Ecto neural progenitor cell (in vitro differentiated cells): Measurements from ENCODE around the gene DRG2.

ENCODE experiments used
- DNase-seq: peaks from one replicate; pipeline ENCODE4 v3.0.0-alpha.2; 2018; ENCODE audit warnings: low spot score

DRG2 gene

DNA sequence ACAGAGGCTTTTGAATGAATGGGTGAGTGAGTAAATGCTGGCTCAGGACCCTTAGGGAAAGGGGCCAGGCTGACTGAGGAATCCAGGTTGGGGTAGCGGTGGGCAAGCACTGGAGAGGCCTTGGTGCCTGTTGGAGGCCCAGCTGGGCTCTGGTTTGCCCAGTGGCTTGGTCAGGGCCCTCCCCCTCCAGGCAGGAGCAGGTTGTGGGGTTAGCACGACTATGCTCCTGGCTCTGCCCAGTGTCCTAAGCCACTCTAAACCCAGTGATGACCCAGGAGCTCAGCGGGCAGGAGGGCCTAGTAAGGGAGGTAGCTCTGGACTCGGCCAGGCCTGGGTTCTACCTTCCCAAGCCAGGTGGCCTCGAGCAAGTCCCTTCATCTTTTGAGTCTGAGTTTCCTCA lies 28.3 kb downstream of the DRG2 start:
- DNase-seq = no peak

DNA sequence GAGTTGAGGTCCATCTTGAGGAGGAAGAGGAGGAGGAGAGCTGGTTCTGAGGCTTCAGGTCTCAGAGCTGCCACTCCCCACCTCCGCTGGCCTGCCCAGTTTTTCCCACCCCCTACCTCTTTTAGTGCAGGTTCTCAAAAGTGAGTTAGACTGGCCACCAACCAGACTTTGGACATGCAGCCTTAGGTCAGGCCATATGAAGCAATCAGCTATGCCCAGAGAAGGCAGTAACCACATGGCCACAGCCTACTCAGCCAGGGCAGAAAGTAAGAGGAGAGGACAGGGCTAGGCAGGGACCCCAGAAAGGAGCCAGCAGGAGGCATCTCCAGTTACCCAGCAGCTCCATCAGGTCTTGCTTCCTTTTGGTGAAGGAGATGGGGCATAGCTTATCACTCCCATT lies 29.8 kb downstream of the DRG2 start:
- DNase-seq = no peak

DNA sequence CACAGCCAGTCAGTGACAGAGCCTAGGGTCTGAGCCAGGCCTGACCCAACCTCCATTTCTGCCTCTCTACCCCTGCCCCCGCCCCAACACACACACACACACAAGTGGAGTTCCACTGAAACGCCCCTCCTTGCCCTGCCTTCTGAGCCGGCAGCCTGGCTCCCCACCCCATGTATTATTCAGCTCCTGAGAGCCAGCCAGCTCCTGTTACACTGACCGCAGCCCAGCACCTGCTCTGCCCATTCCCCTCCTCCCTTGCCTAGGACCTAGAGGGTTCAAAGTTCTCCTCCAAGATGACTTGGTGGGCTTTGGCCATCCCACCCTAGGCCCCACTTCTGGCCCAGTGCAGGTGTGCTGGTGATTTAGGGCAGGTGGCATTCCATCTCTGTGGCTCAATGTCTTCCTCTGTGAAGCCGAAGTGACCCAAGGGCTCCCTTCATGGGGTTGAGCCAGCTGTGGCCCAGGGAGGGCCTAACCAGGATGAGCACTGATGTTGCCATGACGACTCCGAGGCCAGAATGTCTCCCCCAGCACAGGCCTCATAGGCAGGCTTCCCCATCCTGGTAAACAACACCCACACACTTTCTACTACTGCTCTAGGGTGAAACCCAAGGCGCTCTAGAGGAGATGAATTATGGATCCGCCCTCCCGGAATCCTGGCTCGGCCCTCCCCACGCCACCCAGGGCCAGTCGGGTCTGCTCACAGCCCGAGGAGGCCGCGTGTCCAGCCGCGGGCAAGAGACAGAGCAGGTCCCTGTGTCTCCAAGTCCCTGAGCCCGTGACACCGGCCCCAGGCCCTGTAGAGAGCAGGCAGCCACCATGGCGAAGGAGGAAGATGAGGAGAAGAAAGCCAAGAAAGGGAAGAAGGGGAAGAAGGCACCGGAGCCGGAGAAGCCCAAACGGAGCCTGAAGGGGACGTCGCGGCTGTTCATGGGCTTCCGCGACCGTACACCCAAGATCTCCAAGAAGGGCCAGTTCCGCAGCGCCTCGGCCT lies 30.5 kb downstream of the DRG2 start:
- no peak for DNase-seq

DNA sequence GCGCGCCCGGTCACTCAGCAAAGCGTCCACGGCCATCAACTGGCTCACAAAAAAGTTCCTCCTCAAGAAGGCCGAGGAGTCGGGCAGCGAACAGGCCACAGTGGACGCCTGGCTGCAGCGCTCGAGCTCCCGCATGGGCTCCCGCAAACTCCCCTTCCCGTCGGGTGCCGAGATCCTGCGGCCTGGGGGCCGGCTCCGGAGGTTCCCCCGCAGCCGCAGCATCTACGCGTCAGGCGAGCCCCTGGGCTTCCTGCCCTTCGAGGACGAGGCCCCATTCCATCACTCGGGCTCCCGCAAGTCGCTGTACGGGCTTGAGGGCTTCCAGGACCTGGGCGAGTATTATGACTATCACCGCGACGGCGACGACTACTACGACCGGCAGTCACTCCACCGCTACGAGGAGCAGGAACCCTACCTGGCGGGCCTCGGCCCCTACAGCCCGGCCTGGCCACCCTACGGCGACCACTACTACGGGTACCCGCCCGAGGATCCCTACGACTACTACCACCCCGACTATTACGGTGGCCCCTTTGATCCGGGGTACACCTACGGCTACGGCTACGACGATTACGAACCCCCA lies 31.5 kb downstream of the DRG2 start:
- DNase-seq = no peak

DNA sequence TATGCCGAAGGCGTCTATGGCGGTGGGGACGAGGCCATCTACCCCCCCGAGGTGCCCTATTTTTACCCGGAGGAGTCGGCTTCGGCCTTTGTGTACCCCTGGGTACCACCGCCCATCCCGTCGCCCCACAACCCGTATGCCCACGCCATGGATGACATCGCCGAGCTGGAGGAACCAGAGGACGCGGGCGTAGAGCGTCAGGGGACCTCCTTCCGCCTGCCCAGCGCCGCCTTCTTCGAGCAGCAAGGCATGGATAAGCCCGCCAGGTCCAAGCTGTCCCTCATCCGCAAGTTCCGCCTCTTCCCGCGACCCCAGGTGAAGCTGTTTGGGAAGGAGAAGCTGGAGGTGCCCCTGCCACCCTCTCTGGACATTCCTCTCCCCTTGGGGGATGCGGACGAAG lies 32.2 kb downstream of the DRG2 start:
- no peak for DNase-seq

DNA sequence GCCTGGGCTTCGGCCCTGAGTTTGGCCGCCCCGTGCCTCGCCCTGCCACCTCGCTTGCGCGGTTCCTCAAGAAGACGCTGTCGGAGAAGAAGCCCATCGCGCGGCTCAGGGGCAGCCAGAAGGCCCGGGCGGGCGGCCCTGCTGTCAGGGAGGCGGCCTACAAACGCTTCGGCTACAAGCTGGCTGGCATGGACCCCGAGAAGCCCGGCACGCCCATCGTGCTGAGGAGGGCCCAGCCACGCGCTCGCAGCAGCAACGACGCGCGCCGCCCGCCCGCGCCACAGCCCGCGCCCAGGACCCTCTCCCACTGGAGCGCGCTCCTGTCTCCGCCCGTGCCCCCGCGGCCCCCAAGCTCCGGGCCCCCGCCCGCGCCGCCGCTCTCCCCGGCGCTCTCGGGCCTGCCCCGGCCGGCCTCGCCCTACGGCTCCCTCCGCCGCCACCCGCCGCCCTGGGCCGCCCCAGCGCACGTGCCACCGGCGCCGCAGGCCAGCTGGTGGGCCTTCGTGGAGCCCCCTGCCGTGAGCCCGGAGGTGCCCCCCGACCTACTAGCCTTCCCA lies 32.8 kb downstream of the DRG2 start:
- no peak for DNase-seq

DNA sequence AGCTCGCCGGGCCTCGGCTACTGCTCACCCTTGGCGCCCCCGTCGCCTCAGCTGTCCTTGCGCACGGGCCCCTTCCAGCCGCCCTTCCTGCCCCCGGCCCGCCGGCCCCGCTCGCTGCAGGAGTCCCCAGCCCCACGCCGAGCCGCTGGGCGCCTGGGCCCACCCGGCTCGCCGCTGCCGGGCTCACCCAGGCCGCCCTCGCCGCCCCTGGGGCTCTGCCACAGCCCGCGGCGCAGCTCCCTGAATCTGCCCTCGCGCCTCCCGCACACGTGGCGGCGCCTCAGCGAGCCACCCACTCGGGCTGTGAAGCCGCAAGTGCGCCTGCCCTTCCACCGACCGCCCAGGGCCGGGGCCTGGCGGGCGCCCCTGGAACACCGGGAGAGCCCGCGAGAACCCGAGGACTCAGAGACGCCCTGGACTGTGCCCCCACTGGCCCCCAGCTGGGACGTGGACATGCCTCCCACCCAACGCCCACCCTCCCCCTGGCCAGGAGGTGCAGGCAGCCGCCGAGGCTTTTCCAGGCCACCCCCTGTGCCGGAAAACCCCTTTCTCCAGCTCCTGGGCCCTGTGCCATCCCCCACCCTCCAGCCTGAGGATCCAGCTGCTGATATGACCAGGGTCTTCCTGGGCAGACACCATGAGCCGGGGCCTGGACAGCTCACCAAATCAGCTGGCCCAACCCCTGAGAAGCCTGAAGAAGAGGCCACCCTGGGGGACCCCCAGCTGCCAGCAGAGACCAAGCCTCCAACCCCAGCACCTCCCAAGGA lies 33.6 kb downstream of the DRG2 start:
- no peak for DNase-seq

DNA sequence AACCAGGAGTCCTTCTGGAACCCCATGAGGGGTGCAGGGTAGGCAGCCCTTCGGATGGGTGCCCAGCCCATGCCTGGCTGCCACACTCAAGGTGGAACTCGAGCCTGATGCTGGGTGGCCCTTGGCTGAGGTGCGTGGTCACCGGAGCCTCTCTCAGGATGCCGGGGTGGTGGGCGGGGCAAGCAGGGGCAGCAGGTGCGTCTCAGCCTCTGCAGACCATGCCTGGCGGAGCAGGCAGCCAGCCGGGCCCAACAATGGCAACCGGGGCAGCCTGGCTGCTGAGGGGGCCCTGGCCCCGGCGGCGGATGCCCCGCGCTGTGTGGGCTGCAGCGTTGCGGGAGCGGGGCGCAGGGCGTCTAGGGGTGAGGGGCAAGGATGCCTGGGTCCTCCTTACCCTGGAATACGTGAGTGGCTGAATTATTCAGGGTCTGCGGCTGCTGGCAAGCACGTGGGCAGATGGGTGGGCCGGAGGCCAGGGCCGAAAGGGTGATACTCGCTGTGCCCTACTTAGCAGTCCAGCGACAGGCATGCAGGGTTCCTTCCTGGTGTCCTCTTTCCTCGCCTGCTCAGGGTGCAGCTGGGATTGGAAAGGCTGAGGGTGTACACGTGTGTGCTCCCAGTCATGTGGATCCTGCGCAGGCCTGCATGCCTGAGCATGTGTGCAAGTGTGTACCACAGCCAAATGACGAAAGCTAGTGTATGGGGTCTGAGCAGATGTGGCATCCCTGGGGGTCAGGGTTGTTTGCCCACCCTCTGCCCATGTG lies 35.4 kb downstream of the DRG2 start:
- no peak for DNase-seq

DNA sequence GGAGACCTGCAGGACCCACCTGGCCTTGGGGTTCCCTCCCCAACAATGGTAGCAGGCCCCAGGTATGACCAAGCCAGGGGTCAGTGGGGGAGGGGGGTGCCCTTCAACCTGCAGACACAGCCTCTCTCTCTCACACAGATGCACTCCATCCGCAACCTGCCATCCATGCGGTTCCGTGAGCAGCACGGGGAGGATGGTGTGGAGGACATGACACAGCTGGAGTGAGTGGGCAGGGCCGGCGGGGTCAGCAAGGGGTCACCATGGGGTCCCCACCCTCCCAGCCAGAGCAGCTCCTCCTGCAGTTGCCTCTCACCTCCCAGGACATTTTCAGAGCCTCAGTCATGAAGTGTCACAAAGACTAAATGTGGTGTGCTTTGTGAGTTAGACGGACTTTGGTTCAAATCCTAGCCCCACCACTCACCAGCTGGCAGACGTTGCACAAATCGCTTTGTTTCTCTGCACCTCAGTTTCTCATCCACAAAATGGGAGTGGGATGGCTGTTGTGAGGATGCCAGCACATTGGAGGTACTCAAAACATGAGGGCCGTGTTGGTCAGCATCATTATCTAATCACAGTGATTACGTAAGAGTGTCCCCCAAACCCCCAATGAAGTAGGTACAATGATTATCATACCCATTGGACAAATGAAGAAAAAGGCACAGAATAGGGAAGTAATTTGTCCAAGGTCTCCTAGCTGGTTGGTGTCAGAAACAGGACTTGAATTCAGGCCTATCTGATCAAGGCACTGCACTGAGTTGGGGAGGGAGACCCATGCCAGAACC lies 36.8 kb downstream of the DRG2 start:
- DNase-seq = no peak

DNA sequence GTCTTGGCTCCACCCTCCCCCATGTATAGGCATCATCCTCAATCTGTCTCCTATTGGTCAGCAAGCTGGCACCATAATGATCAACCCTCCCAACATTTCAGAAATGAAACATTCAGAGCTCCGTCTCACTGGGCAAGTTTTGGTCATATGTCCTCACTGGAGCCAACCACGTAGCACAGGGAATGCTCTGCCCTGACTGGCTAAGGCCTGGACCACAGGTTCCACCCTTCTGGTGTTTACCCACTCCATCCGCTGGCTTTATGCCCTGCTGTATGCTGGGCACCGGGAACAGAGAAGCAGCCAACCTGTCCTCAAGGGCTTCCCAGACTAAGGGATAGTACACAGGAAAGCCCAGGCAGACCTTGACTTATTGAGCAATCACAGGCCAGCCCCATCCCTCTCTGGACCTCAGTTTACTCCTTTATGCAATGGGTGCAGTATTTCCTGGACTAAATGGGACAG lies 41.3 kb downstream of the DRG2 start:
- DNase-seq = no peak

DNA sequence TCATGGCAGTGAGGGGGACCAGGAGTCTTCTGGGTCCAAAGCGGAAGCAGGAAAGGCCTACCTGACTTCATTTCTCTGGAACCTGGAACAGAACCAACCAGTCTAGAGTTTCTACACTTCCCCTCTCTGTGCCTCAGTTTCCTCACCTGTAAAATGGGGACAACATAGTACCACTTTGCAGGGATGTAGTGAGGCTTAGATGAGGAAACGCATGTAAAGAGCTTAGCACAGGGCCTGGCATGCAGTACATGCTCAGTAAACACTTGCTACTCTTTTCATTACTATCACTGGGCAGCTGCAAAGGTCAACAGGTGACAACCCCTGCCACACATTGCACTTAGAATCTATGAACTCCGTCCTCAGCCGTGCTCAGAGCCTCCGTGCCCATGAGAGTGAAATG lies 45.0 kb downstream of the DRG2 start:
- no peak for DNase-seq

DNA sequence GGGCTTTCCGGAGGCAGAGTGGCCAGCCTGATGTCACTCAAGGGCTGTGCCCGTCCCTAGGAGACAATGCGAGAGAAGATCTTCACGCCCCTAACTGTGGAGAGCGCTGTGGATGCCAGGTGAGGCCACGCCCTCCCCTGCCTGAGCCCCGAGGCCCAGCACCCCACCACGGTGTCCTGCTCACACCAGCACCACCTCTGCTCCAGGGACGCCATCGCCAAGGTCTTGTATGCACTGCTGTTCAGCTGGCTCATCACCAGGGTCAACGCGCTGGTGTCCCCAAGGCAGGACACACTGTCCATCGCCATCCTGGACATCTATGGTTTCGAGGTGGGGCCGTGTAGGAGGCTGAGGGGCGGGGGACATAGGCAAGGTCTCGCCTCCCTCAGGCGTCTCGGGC lies 48.6 kb downstream of the DRG2 start:
- no peak for DNase-seq

DNA sequence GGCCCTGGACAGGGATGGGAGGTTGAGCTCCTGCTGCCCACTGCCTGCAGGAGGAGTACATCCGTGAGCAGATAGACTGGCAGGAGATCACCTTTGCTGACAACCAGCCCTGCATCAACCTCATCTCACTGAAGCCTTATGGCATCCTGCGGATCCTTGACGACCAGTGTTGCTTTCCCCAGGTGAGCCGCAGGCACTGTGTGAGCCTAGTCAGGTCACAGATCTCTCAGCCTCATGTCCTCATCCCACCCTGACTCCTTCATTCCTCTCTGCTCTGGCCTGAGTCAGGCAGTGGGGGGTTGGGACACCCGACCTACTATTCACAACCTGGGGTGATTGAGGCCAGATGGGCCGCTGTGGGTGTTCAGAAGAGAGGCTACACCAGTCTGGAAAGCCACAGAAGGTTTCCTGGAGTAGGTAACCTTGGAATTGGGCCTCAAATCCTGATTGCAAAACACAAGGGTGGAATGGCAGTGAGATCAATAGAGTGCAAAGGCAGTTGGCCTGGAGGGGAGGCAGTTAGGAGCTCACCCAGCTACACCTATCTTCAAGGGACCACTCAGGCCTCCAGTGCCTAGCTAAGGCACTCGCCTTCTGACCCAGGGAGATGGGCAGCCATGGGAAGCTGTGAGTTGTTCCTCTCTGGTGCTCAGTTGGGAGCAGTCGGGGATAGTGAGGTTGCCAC lies 50.5 kb downstream of the DRG2 start:
- DNase-seq = no peak

DNA sequence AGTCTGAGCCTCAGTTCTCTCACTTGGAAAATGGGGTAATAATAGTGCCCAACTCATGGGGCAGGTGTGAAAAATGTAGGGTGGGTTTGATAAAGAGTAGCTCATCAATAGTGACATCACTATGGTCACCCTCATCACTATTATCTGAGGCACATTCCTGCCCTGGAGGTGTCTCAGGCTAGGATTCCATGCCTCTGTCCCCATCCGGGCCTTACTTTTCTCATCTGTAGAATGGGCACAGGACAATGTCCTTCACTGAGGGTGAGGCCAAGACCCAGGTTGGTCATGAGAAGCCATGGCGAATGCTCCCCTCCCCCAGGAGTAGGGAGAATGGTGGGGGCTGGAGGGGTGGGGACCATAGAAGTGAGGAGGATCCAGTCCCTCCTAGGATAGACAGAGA lies 51.3 kb downstream of the DRG2 start:
- DNase-seq = no peak

DNA sequence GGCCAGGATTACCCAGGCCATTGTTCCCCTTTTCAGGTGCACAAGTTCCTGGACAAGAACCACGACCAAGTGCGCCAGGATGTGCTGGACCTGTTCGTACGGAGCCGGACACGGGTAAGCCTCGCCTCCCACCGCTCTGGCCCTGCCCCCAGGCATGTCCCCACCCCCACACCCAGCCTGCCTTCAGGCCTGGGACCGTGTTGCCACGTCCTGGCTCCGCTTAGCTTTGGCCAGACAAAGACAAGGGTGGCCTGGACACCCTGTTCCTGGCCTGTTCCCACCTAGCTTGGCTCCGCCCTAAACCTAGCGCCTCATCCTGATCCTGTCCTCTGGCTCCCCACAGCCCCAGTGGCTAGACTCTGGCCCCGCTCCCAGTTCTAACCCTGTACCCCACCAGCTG lies 51.8 kb downstream of the DRG2 start:
- DNase-seq = no peak

DNA sequence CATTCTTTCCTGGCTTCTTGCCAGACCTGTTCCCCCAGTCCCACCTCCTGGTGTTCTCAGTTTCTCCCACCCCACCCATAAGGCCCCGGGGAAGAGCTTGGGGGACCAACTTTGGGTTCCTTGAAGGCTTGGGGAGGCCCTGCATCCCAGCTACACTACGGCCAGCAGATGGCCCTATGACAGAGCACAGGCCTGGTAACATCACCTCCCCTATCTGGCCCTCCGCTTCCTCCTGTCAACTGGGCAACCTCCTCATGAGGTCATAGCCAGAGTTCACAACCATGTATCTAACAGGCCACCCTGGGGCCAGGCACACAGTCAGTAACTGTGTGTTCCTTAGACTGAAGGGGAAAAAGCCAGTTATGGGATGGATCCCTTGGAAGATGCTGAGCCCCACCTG lies 52.2 kb downstream of the DRG2 start:
- DNase-seq = no peak

DNA sequence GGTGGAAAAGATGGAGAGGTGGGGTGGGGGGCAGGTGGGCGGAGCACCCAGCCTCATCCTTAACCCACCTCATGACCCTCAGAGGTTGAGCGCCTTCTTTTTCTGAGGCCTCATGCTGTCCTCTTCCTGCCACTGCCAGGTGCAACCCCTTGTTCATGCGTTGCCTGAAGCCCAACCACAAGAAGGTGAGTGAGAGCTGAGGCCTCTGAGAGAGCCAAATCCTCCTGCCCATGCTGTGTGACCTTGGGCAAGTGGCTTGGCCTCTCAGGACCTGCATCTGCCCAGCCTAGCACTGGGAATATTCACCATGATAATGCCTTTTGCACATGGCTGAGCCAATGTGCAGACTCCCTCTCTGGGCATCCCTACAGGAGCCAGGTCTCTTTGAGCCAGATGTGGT lies 52.9 kb downstream of the DRG2 start:
- no peak for DNase-seq

DNA sequence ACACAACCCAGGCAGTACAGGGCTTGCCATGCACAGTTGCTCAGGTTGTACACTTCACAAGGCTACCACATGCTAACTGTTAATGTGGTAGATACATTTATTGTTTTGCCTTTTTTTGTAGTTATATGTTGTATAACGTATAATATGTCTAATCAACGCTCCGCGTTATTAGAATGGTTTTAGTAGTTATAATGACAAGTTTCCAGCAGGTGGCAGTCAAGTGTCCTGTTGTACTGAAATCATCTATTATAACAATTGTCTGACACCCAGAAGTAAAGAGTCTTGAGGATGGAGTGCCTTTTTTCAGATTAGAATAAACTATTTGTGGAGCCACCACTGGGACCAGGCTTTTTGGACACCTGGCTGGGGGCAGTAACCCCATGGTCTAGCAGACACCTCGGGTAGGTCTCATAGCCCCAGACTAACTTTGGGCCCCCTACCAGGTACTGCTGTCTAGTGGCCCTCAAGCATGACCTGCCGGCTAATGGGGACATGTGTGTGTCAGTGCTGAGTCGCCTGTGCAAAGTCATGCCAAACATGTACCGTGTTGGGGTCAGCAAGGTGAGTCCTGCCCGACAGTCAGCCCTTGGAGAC lies 53.6 kb downstream of the DRG2 start:
- DNase-seq = no peak

DNA sequence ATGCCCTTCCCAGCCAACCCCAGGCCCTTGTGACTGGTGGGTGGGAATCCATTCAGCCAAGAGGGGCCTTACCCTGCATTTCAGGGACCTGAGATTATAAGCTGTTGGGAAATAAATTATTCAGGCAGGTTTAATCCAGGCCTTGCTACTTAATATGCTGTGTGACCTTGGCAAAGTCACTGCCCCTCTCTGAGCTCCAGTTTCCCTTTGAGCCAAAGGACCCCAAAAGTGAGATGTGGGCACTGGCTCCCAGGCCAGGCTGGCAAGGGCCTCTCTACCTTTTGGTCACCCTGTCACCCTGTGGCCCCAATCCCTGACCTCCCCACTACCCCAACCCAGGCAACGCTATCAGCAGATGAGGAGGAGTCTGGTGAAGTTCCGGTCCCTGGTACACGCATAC lies 54.7 kb downstream of the DRG2 start:
- no peak for DNase-seq
